Thyroid gland (tissue), 4 donors: ENCODE measurements around the gene OSMR. TPM values are rescaled to one million over a fixed set of nuclear protein-coding genes. Genes with fewer than 3 reads are reported as not detected.

Source experiments
- DNase-seq, 2 donors: peaks; one replicate each; pipeline ENCODE4 v3.0.0-alpha.2; 2019
- H3K27ac ChIP-seq, 3 donors: fragments of 200-600 bp; sonication (generic); 1 replicate in 2 of 3; 2 replicates in 1 of 3; pipeline ENCODE4 v1.5.1; 2016 to 2019; ENCODE audit warnings: mild to moderate bottlenecking in 1 of 3, moderate library complexity in 1 of 3
- H3K27me3 ChIP-seq: fragments of 200-600 bp; sonication (generic); one replicate; pipeline ENCODE4 v1.5.1; 2019
- H3K36me3 ChIP-seq, 2 donors: fragments of 200-600 bp; sonication (generic); one replicate each; pipeline ENCODE4 v1.5.1; 2016 to 2019
- H3K4me1 ChIP-seq, 2 donors: fragments of 200-600 bp; sonication (generic); one replicate each; pipeline ENCODE4 v1.5.1; 2017 to 2019
- H3K4me3 ChIP-seq, 3 donors: fragments of 200-600 bp; sonication (generic); replicated peaks in 1 of 3; 1 replicate in 2 of 3; 2 replicates in 1 of 3; pipeline ENCODE4 v1.5.1; 2016; ENCODE audit warnings: mild to moderate bottlenecking in 1 of 3
- H3K9me3 ChIP-seq: fragments of 200-600 bp; sonication (generic); one replicate; pipeline ENCODE4 v1.5.1; 2017
- CTCF ChIP-seq, 6 experiments: fragments of 200-600 bp in 3 of 6; fragments of 450-650 bp in 3 of 6; sonication (generic) in 3 of 6; IDR thresholded peaks; one replicate each; pipeline ENCODE4 v1.5.1; 2016 to 2019; ENCODE audit warnings: antibody characterized with exemption in 6 of 6, mild to moderate bottlenecking in 2 of 6, inconsistent platforms in 1 of 6, moderate library complexity in 1 of 6
- POLR2A ChIP-seq, 2 donors: fragments of 450-650 bp; IDR thresholded peaks; one replicate each; pipeline ENCODE4 v1.6.1; 2017; ENCODE audit warnings: antibody characterized with exemption in 2 of 2, mild to moderate bottlenecking in 2 of 2, moderate library complexity in 1 of 2
- WGBS, 2 donors: methylation state at CpG; one replicate each; pipeline ENCODE4 v1.1.5; 2017; 5-methylcytosine and 5-hydroxymethylcytosine counted together
- intact Hi-C: fragments of 100-400 bp; cut with DNase I; formaldehyde crosslinking; loops from one replicate; pipeline ENCODE4 v1.15.1; 2023
- total RNA-seq, 4 donors: library from RNA; depleted of rRNA; stranded (reverse); fragments of >200 nt; gene quantifications; one replicate each; pipeline ENCODE4 v1.2.3, GENCODE V29; 2016

The OSMR gene
- total RNA-seq, result 100 to 1,000 TPM in 1 of 4 donors, 10 to 100 TPM in 3; 18.2 to 104 (median 33.9) TPM

- intact Hi-C loops, result no loop called here
- 0 to 1% methylated on average over 42 to 49 of the region's 89 CpGs for WGBS, 2 donors
- DNase-seq, result peak; percentile 84 to 87
- H3K27ac ChIP-seq, result peak within 1 kb of the TSS; percentile 66 to 86 (median 72)
- no peaks in the 10 kb centered on the region for H3K27me3 ChIP-seq
- TF ChIP-seq POLR2A (IDR thresholded peaks at IDR 0.05), result peak in 1 of 2 donors; percentile 56
- TF ChIP-seq CTCF (IDR thresholded peaks at IDR 0.05), result peak in 1 of 6 experiments; percentile 3
- H3K36me3 ChIP-seq, result no peaks in the 10 kb centered on the region
- H3K4me1 ChIP-seq, result peaks cover 0 to 3% of the 10 kb centered on the region in 2 donors
- no peaks in the 10 kb centered on the region for H3K9me3 ChIP-seq
- peak within 1 kb of the TSS; percentile 55 to 85 (median 75) for H3K4me3 ChIP-seq
Observed at GRCh38 chr5:38845526-38846378, at the start of gene OSMR. Gene OSMR, plus strand, starts transcription at chr5:38846012. Its CDS starts 23,033 bp downstream, at chr5:38869045.

- H3K4me3 ChIP-seq, result no peak overlapping the region
- H3K9me3 ChIP-seq, result no peaks in the 10 kb centered on the region
- no peaks in the 10 kb centered on the region for H3K27me3 ChIP-seq
- no peaks in the 10 kb centered on the region for H3K36me3 ChIP-seq
- peak overlapping the region; percentile 32 to 51 (median 46) for H3K27ac ChIP-seq
- TF ChIP-seq CTCF (IDR thresholded peaks at IDR 0.05) (no peak), POLR2A (IDR thresholded peaks at IDR 0.05) (no peak)
- intact Hi-C loops, result no loop called here
- DNase-seq, result peak; percentile 59 to 65
- H3K4me1 ChIP-seq, result peaks cover 8 to 38% of the 10 kb centered on the region in 2 donors
Observed at GRCh38 chr5:38796742-38797108, 49.1 kb upstream of the OSMR start.

- Histone ChIP-seq H3K4me3 (no peak overlapping the region), H3K27ac (peak overlapping the region in 2 of 3 donors; percentile 46 to 51), H3K27me3 (no peaks in the 10 kb centered on the region), H3K36me3 (no peaks in the 10 kb centered on the region), H3K4me1 (peaks cover 8 to 38% of the 10 kb centered on the region in 2 donors), H3K9me3 (no peaks in the 10 kb centered on the region)
- DNase-seq, result no peak
- TF ChIP-seq CTCF (IDR thresholded peaks at IDR 0.05) (no peak), POLR2A (IDR thresholded peaks at IDR 0.05) (no peak)
- intact Hi-C loops, result no loop called here
- WGBS, 2 donors, result 85 to 87% methylated on average over 12 of the region's 12 CpGs
Observed at GRCh38 chr5:38797838-38798237, 48.0 kb upstream of the OSMR start.

- intact Hi-C loops, result loop anchor here (10.0 kb wide), 1 partner anchor 135 kb away; no protein-coding TSS in a partner anchor
- H3K9me3 ChIP-seq, result no peaks in the 10 kb centered on the region
- H3K36me3 ChIP-seq, result no peaks in the 10 kb centered on the region
- 75 to 79% methylated on average over 13 of the region's 13 CpGs for WGBS, 2 donors
- no peak for DNase-seq
- no peak overlapping the region for H3K4me3 ChIP-seq
- no peaks in the 10 kb centered on the region for H3K27me3 ChIP-seq
- peaks cover 8 to 38% of the 10 kb centered on the region in 2 donors for H3K4me1 ChIP-seq
- TF ChIP-seq CTCF (IDR thresholded peaks at IDR 0.05) (no peak), POLR2A (IDR thresholded peaks at IDR 0.05) (no peak)
- H3K27ac ChIP-seq, result no peak overlapping the region
Observed at GRCh38 chr5:38799556-38800377, 46.0 kb upstream of the OSMR start.
